NCI-H82 treated with DMSO at 0.1 percent for 48 hours (cell line): ENCODE measurements around the gene EEA1.

Source experiments
- DNase-seq: peaks from one replicate; lab custom pipeline; 2025; ENCODE audit not compliant: unreplicated experiment; lab: John Stamatoyannopoulos, UW

EEA1 gene

DNA sequence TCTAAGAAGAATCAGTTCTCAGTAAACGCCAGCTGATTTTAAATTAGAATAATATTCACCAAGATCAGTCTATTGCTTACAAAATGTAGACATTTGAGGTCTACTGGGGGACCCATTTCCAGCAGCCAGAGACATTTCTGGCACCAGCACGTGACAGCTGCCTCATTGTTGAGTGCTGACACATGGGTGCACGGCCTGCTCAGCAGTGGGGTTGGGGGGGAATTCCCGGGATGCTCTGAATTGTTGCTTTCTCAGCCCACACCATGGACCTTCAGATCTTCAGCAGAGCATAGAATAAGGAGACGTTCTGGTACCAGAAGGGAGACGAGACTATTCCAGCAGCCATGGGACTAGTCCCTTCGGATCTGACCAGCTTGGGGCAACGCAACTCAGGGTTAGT, 208.0 kb downstream of the EEA1 start:
- no peak for DNase-seq
